GM10266 (cell line): ENCODE results near the gene OPCML.

Experiments used
- DNase-seq: peaks from one replicate; pipeline ENCODE4 v3.0.0; 2012; ENCODE audit errors: extremely low spot score
- CTCF ChIP-seq: IDR thresholded peaks from 2 replicates; pipeline ENCODE4 v1.5.1; 2012; ENCODE audit warnings: mild to moderate bottlenecking, low read depth; ENCODE audit not compliant: control insufficient read depth, insufficient read depth; ENCODE audit errors: missing control alignments

OPCML gene

GRCh38 chr11:132586801-132587200 is 945.5 kb downstream of the OPCML start:
- TF ChIP-seq CTCF, result no peak
- DNase-seq, result no peak

GRCh38 chr11:132579634-132580327 is 952.5 kb downstream of the OPCML start:
- no peak for TF ChIP-seq CTCF
- DNase-seq, result no peak

- no peak for TF ChIP-seq CTCF
- DNase-seq, result no peak
Observed at GRCh38 chr11:132579136-132579535, 953.2 kb downstream of the OPCML start.

GRCh38 chr11:132578580-132578979 is 953.7 kb downstream of the OPCML start:
- TF ChIP-seq CTCF, result no peak
- no peak for DNase-seq

- no peak for TF ChIP-seq CTCF
- DNase-seq, result no peak
Observed at GRCh38 chr11:132576706-132577105, 955.6 kb downstream of the OPCML start.

GRCh38 chr11:132564091-132564885 is 968.0 kb downstream of the OPCML start:
- no peak for DNase-seq
- TF ChIP-seq CTCF, result no peak

- no peak for DNase-seq
- no peak for TF ChIP-seq CTCF
Observed at GRCh38 chr11:132563050-132563449, 969.3 kb downstream of the OPCML start.
